ENCODE data around the gene OR8D1. TPM values are rescaled to one million over a fixed set of nuclear protein-coding genes. Genes with fewer than 3 reads are reported as not detected.

The OR8D1 gene
- total and polyA plus RNA-seq, 9 donors: not detected

DNA sequence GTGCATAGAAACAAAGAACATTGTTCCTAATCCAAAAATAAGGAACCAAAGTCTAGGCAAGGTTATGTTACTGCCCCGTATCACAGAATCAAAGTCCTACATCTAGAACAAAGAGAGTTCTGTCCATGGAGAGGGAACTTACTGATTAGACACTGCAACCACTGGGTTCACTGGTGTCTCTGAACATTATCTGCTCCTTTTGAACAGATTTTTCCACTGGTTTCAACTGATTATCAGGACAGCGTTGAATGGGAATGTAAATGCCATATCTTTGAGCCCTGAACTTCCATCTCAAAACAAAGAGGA is 26.3 kb upstream of the OR8D1 start:
- TF ChIP-seq, protein P1, sequence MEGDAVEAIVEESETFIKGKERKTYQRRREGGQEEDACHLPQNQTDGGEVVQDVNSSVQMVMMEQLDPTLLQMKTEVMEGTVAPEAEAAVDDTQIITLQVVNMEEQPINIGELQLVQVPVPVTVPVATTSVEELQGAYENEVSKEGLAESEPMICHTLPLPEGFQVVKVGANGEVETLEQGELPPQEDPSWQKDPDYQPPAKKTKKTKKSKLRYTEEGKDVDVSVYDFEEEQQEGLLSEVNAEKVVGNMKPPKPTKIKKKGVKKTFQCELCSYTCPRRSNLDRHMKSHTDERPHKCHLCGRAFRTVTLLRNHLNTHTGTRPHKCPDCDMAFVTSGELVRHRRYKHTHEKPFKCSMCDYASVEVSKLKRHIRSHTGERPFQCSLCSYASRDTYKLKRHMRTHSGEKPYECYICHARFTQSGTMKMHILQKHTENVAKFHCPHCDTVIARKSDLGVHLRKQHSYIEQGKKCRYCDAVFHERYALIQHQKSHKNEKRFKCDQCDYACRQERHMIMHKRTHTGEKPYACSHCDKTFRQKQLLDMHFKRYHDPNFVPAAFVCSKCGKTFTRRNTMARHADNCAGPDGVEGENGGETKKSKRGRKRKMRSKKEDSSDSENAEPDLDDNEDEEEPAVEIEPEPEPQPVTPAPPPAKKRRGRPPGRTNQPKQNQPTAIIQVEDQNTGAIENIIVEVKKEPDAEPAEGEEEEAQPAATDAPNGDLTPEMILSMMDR (IDR thresholded peaks at IDR 0.05): no peak
- TF ChIP-seq POLR2A (IDR thresholded peaks at IDR 0.05) (no peak), EP300 (IDR thresholded peaks at IDR 0.05) (no peak)
- Histone ChIP-seq H3K36me3 (no peaks in the 10 kb centered on the region), H3K9me3 (no peaks in the 10 kb centered on the region), H3K27me3 (no peaks in the 10 kb centered on the region), H3K4me3 (no peak overlapping the region), H3K27ac (no peak overlapping the region), H3K4me1 (ENCODE audit: insufficient read depth) (no peaks in the 10 kb centered on the region)
- DNase-seq: no peak
- 68 to 81% (median 79%) methylated on average over 2 of the region's 2 CpGs for WGBS, 3 donors
- intact Hi-C loops (cut with DNase I): no loop called here

DNA sequence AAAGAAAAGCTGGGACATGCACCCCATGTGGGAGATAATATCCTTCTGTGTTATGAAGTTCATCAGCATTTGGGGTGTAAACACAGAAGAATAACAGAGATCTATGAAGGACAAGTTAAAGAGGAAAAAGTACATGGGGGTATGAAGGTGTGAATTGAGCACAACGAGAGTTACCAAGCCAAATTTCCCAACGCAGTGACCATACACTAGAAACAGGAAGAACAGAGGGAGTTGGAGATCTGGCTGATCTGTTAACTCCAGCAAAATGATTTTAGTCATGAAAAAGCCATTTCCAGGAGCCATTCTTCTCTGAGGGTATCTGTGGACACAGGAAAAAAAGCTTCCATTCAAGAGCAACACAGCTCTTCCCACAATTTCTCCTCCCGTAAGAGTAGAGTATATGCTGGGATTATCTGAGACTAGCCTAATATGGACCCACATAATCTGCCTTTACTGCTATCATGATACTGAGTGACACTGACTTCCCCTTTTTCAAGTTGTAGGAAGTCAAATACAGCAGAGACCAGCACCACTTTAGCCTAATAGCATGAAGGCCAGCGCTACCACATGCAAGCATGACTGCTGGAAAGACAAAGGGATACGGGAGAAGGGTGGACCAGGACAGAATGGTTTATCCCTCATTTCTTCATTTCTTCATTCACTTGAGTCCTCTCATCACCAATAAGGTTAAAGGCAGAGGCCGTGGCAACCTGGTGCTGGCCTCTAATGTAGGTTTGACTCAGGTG is 25.8 kb upstream of the OR8D1 start:
- intact Hi-C loops (cut with DNase I): no loop called here

DNA sequence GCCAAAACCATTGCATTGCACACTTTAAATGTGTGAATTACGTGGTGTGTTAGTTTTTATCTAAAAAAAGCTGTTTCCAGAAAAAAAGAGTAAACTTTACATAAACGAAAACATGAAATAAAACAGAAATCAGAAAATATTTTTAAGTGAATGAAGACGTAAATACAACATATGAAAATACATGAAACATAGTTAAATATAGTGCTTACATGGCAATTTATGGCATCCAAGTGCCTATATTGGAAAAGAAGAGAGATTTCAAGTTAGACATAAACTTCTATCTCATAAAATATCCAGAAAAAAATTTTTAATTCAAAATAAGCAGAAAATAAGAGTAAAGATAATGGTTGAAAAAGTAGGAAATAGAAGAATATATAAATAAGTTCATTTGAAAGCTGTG is 18.1 kb upstream of the OR8D1 start:
- no peak for TF ChIP-seq EP300 (IDR thresholded peaks at IDR 0.05)
- no peak for TF ChIP-seq POLR2A (IDR thresholded peaks at IDR 0.05)
- TF ChIP-seq, protein P1 (IDR thresholded peaks at IDR 0.05): no peak
- intact Hi-C loops (cut with DNase I): no loop called here

More for the DNA sequence above, 25.8 kb upstream of the OR8D1 start:
- Histone ChIP-seq H3K36me3 (no peaks in the 10 kb centered on the region), H3K4me3 (no peak overlapping the region), H3K27me3 (no peaks in the 10 kb centered on the region), H3K9me3 (no peaks in the 10 kb centered on the region), H3K4me1 (ENCODE audit: insufficient read depth) (no peaks in the 10 kb centered on the region), H3K27ac (no peak overlapping the region)
- no peak for DNase-seq
- TF ChIP-seq POLR2A (IDR thresholded peaks at IDR 0.05) (no peak), EP300 (IDR thresholded peaks at IDR 0.05) (no peak)
- TF ChIP-seq, protein P1 (IDR thresholded peaks at IDR 0.05): no peak
- WGBS, 3 donors: 67 to 82% (median 77%) methylated on average over 6 of the region's 6 CpGs

DNA sequence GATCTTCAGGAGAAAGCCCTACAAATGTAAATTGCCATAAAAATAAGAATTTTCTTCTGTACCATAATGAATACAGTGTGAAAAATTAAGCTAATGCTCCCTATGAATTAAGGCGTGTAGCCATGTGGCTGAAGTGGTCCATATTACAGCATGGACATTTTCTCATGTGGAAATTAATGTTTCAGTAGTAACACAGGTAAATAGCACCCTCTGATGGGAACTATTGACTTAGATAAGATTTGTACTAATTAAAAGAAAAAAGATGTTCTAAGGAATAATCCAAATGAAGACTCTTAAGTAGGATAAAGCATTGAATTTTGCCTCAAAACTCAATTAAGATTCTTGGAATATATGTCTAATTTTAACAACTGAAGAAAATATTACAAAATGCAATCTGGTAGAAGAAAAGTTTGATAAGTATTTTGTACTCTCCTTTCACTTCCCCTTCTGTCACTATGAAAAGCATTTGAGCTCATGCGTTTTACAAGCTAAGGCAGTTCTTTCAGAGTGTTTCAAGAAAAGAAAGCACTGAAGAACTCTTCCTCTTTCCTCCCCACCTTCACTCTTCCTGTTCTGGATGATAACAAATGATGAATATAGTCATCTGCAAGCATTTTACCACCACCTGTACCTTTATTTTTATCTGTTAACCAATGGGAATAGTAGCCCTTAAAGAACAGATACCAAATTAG is 16.2 kb upstream of the OR8D1 start:
- Histone ChIP-seq H3K4me1 (ENCODE audit: insufficient read depth) (no peaks in the 10 kb centered on the region), H3K4me3 (no peak overlapping the region), H3K36me3 (no peaks in the 10 kb centered on the region), H3K27me3 (no peaks in the 10 kb centered on the region), H3K27ac (no peak overlapping the region), H3K9me3 (no peaks in the 10 kb centered on the region)
- intact Hi-C loops (cut with DNase I): no loop called here
- WGBS, 3 donors: 59 to 66% (median 60%) methylated on average over 2 of the region's 2 CpGs
- no peak for DNase-seq
- TF ChIP-seq EP300 (IDR thresholded peaks at IDR 0.05): no peak
- no peak for TF ChIP-seq POLR2A (IDR thresholded peaks at IDR 0.05)
- TF ChIP-seq, protein P1 (IDR thresholded peaks at IDR 0.05): no peak

More for the DNA sequence above, 18.1 kb upstream of the OR8D1 start:
- no peaks in the 10 kb centered on the region for H3K36me3 ChIP-seq
- no peak for DNase-seq
- H3K9me3 ChIP-seq: no peaks in the 10 kb centered on the region
- H3K4me3 ChIP-seq: no peak overlapping the region
- H3K4me1 ChIP-seq (ENCODE audit: insufficient read depth): no peaks in the 10 kb centered on the region
- 59 to 73% (median 62%) methylated on average over 3 of the region's 3 CpGs for WGBS, 3 donors
- H3K27ac ChIP-seq: no peak overlapping the region
- no peaks in the 10 kb centered on the region for H3K27me3 ChIP-seq
